GM23338 (cell line): ENCODE measurements around the gene AFF3.
A peak's percentile ranks its signal among the peaks of the same experiment; 100 is the strongest.

Source experiments
- CREB1 ChIP-seq: fragments of 250-450 bp; sonication (Bioruptor Pico); IDR thresholded peaks from 2 replicates; pipeline ENCODE4 v1.5.0; 2020; ENCODE audit warnings: low read depth, mild to moderate bottlenecking, moderate library complexity
- CTCF ChIP-seq, 2 experiments: fragments of 200-600 bp in 1 of 2; sonication (generic) in 1 of 2; conservative IDR thresholded peaks; 2 replicates each; pipeline versions ENCODE4 v1.5.1 to v1.6.1; 2016 to 2017; ENCODE audit warnings: antibody characterized with exemption in 2 of 2, low read depth in 2 of 2, mild to moderate bottlenecking in 2 of 2, moderate library complexity in 1 of 2
- EZH2 ChIP-seq: fragments of 200-600 bp; sonication (generic); IDR thresholded peaks from one replicate; pipeline ENCODE4 v1.8.0; 2017; ENCODE audit warnings: antibody characterized with exemption, mild to moderate bottlenecking, low read depth; ENCODE audit not compliant: unreplicated experiment
- EZH2phosphoT487 ChIP-seq: fragments of 200-600 bp; sonication (generic); IDR thresholded peaks from one replicate; pipeline ENCODE4 v1.8.1; 2018; ENCODE audit warnings: antibody characterized with exemption; ENCODE audit not compliant: unreplicated experiment
- JUNB ChIP-seq: IDR thresholded peaks from one replicate; pipeline ENCODE4 v1.6.1; 2016; ENCODE audit warnings: antibody characterized with exemption; ENCODE audit not compliant: unreplicated experiment
- POLR2AphosphoS5 ChIP-seq: IDR thresholded peaks from 2 replicates; pipeline ENCODE4 v1.6.1; 2016; ENCODE audit warnings: antibody characterized with exemption, low read depth
- REST ChIP-seq: IDR thresholded peaks from one replicate; pipeline ENCODE4 v1.6.1; 2018; ENCODE audit warnings: antibody characterized with exemption; ENCODE audit not compliant: unreplicated experiment
- ZNF114 ChIP-seq: fragments of 250-450 bp; sonication (Bioruptor Pico); IDR thresholded peaks from 2 replicates; pipeline ENCODE4 v1.5.0; 2020; ENCODE audit warnings: mild to moderate bottlenecking, moderate library complexity

GRCh38 chr2:100104718-100105677 lies 37.4 kb downstream of the AFF3 start:
- TF ChIP-seq POLR2AphosphoS5 (no peak), EZH2 (peak; percentile 57), CTCF (conservative IDR thresholded peaks at IDR 0.05; ENCODE audit: low read depth in 2 of 2) (no peak), JUNB (no peak), EZH2phosphoT487 (peak; percentile 51), CREB1 (no peak), REST (no peak), ZNF114 (CRISPR knock-in tag) (no peak)
